GM12801 (cell line): Measurements from ENCODE around the gene TMEM169.

Experiments used
- TF ChIP-seq, protein P1 (sequence below): IDR thresholded peaks from one replicate; pipeline ENCODE4 v1.5.1; 2011; ENCODE audit warnings: control low read depth; ENCODE audit not compliant: insufficient read length; ENCODE audit errors: extremely low read depth

The TMEM169 gene

GRCh38 chr2:216121255-216121654, 39.5 kb downstream of the TMEM169 start:
- TF ChIP-seq, protein P1, sequence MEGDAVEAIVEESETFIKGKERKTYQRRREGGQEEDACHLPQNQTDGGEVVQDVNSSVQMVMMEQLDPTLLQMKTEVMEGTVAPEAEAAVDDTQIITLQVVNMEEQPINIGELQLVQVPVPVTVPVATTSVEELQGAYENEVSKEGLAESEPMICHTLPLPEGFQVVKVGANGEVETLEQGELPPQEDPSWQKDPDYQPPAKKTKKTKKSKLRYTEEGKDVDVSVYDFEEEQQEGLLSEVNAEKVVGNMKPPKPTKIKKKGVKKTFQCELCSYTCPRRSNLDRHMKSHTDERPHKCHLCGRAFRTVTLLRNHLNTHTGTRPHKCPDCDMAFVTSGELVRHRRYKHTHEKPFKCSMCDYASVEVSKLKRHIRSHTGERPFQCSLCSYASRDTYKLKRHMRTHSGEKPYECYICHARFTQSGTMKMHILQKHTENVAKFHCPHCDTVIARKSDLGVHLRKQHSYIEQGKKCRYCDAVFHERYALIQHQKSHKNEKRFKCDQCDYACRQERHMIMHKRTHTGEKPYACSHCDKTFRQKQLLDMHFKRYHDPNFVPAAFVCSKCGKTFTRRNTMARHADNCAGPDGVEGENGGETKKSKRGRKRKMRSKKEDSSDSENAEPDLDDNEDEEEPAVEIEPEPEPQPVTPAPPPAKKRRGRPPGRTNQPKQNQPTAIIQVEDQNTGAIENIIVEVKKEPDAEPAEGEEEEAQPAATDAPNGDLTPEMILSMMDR = no peak

GRCh38 chr2:216126943-216127342, 45.2 kb downstream of the TMEM169 start:
- TF ChIP-seq, protein P1 = no peak

- TF ChIP-seq, protein P1 = no peak
These were observed 48.7 kb downstream of the TMEM169 start for GRCh38 chr2:216130346-216130971.

GRCh38 chr2:216131175-216131926, 49.6 kb downstream of the TMEM169 start:
- TF ChIP-seq, protein P1 = no peak

- TF ChIP-seq, protein P1 = no peak
These were observed 50.9 kb downstream of the TMEM169 start for GRCh38 chr2:216132585-216132984.

DNA sequence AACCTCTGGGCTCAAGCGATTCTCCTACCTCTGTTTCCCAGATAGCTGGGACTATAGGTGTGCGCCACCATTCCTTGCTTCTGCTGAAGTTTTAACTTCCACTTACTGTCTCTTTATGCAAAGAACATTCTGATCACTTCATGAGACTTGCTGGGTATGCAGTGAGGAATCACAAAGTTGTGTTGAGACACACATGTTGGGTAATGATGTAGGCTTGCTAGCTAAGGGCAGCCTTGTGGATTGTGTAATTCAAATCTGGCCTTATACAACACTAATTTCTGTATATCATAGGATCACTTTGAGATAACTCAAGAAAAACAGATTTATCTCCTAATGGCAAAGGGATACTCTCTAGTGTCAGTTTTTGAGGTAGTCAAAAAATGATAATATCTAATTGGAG, 51.7 kb downstream of the TMEM169 start:
- TF ChIP-seq, protein P1 = no peak

GRCh38 chr2:216134958-216135541, 53.3 kb downstream of the TMEM169 start:
- TF ChIP-seq, protein P1 = no peak
